GM12878 (cell line): ENCODE results near the gene CCDC117.

Experiments
- BHLHE40 ChIP-seq, 2 experiments: fragments of 450-650 bp in 1 of 2; IDR thresholded peaks; 2 replicates each; pipeline ENCODE4 v1.6.1; 2011 to 2017; ENCODE audit warnings: low read depth in 2 of 2, borderline replicate concordance in 1 of 2, improper control_type of control experiment in 1 of 2, low read length in 1 of 2, mild to moderate bottlenecking in 1 of 2
- CTCF ChIP-seq, 3 experiments: IDR thresholded peaks in 2 of 3; conservative IDR thresholded peaks in 1 of 3; 2 replicates each; pipeline ENCODE4 v1.5.1; 2011; ENCODE audit warnings: low read depth in 3 of 3, low read length in 3 of 3, mild to moderate bottlenecking in 3 of 3, control low read depth in 2 of 3, moderate library complexity in 2 of 3, inconsistent platforms in 1 of 3, mixed read lengths in 1 of 3; ENCODE audit not compliant: control insufficient read depth in 2 of 3, insufficient read depth in 1 of 3; ENCODE audit errors: extremely low read depth in 1 of 3
- IRF4 ChIP-seq: IDR thresholded peaks from 2 replicates; pipeline ENCODE4 v1.6.1; 2011; ENCODE audit warnings: low read depth, low read length
- POLR2A ChIP-seq: IDR thresholded peaks from 2 replicates; pipeline ENCODE4 v1.6.1; 2011; ENCODE audit warnings: low read depth, mild to moderate bottlenecking, low read length

- no peak for TF ChIP-seq POLR2A
- TF ChIP-seq CTCF (IDR thresholded peaks at IDR 0.05 in 2 of 3, conservative IDR thresholded peaks at IDR 0.05 in 1 of 3; ENCODE audit: control insufficient read depth in 2 of 3, extremely low read depth in 1 of 3, insufficient read depth in 1 of 3, low read depth in 3 of 3, low read length in 3 of 3), result no peak
- TF ChIP-seq IRF4, result no peak
- TF ChIP-seq BHLHE40 (IDR thresholded peaks at IDR 0.05; ENCODE audit: borderline replicate concordance in 1 of 2, low read depth in 2 of 2, low read length in 1 of 2), result no peak
Observed at GRCh38 chr22:28826921-28827320, 54.4 kb downstream of the CCDC117 start.
